ENCODE data around the gene JAM2. TPM values are rescaled to one million over a fixed set of nuclear protein-coding genes. Genes with fewer than 3 reads are reported as not detected.

The JAM2 gene
- total RNA-seq, 4 donors from 2014 or later, result 28.0 to 52.4 (median 46.7) TPM

DNA sequence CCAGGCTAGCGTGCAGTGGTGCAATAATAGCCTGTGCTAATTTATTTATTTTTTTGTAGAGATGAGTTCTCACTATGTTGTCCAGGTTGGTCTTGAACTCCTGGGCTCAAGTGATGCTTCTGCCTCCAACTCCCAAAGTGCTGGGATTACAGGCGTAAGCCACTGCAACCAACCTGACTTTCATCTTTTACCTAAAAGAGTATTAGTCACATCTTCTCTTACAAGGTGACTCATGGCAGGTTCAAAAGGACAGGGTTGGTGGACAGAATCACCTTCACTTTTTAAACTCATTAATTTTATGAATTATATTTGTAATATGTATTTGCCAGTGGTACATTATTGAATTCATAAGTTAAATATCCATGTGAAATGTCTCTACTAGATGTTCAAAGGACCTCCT is 18.1 kb downstream of the JAM2 start:
- no peak for TF ChIP-seq POLR2A (IDR thresholded peaks at IDR 0.05; ENCODE audit: low read depth)
- TF ChIP-seq, protein P1, sequence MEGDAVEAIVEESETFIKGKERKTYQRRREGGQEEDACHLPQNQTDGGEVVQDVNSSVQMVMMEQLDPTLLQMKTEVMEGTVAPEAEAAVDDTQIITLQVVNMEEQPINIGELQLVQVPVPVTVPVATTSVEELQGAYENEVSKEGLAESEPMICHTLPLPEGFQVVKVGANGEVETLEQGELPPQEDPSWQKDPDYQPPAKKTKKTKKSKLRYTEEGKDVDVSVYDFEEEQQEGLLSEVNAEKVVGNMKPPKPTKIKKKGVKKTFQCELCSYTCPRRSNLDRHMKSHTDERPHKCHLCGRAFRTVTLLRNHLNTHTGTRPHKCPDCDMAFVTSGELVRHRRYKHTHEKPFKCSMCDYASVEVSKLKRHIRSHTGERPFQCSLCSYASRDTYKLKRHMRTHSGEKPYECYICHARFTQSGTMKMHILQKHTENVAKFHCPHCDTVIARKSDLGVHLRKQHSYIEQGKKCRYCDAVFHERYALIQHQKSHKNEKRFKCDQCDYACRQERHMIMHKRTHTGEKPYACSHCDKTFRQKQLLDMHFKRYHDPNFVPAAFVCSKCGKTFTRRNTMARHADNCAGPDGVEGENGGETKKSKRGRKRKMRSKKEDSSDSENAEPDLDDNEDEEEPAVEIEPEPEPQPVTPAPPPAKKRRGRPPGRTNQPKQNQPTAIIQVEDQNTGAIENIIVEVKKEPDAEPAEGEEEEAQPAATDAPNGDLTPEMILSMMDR (IDR thresholded peaks at IDR 0.05), result no peak
- TF ChIP-seq EP300 (IDR thresholded peaks at IDR 0.05), result no peak
- TF ChIP-seq POLR2AphosphoS5 (IDR thresholded peaks at IDR 0.05), result no peak
- Histone ChIP-seq H3K36me3 (no peaks in the 10 kb centered on the region), H3K27me3 (no peaks in the 10 kb centered on the region), H3K9me3 (peaks cover 0 to 5% (median 1%) of the 10 kb centered on the region in 4 donors), H3K4me1 (peaks cover 4 to 11% (median 7%) of the 10 kb centered on the region in 4 donors), H3K4me3 (no peak overlapping the region), H3K27ac (replicated peaks in 1 of 4) (no peak overlapping the region)
- 100% methylated on average over 2 of the region's 2 CpGs for WGBS
- intact Hi-C loops (cut with DNase I), result no loop called here
- DNase-seq (ENCODE audit: extremely low spot score), result no peak

DNA sequence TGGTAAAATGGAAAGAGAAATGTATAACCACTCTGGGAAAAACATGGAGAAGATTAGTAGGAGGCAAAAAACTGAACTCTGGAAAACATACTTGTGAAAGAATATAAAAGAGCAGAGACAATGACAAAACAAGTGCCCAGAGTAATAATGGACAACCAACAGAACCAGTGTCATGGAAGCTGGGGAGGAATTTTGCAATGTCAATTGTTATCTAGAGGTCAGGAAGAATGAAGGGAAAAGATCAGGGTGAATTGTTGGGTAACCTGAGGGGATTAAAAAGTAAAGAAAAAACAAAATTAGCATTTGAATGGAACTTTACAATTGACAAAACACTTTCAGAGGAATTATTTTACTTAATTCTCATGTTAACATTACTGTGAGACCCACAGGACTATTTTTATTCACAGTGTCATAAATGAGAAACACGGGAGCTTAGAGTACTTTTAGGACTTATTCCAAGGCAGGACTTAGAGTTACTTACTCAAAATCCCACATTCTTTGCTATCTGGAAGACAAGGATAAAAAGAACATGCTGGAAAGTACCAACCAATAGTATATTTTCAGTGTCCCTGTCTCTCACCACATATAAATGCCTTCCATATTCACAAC is 19.5 kb downstream of the JAM2 start:
- no peak for TF ChIP-seq POLR2A (IDR thresholded peaks at IDR 0.05; ENCODE audit: low read depth)
- Histone ChIP-seq H3K27me3 (no peaks in the 10 kb centered on the region), H3K27ac (replicated peaks in 1 of 4) (peak overlapping the region in 1 of 4 donors; percentile 24), H3K36me3 (no peaks in the 10 kb centered on the region), H3K4me3 (no peak overlapping the region), H3K4me1 (peaks cover 4 to 11% (median 7%) of the 10 kb centered on the region in 4 donors), H3K9me3 (peaks cover 0 to 5% (median 1%) of the 10 kb centered on the region in 4 donors)
- no peak for DNase-seq (ENCODE audit: extremely low spot score)
- intact Hi-C loops (cut with DNase I), result no loop called here
- WGBS, result 19% methylated on average over 1 of the region's 1 CpG

- DNase-seq (ENCODE audit: extremely low spot score), result no peak
- WGBS, result 58% methylated on average over 1 of the region's 1 CpG
- intact Hi-C loops (cut with DNase I), result no loop called here
- Histone ChIP-seq H3K9me3 (no peaks in the 10 kb centered on the region), H3K4me1 (peaks cover 4 to 19% (median 12%) of the 10 kb centered on the region in 4 donors), H3K36me3 (no peaks in the 10 kb centered on the region), H3K27ac (replicated peaks in 1 of 4) (no peak overlapping the region), H3K4me3 (no peak overlapping the region), H3K27me3 (no peaks in the 10 kb centered on the region)
- TF ChIP-seq, protein P1 (IDR thresholded peaks at IDR 0.05), result no peak
- no peak for TF ChIP-seq POLR2AphosphoS5 (IDR thresholded peaks at IDR 0.05)
- TF ChIP-seq POLR2A (IDR thresholded peaks at IDR 0.05; ENCODE audit: low read depth), result no peak
- no peak for TF ChIP-seq EP300 (IDR thresholded peaks at IDR 0.05)
Measured at GRCh38 chr21:25660233-25660632, 21.2 kb downstream of the JAM2 start.

DNA sequence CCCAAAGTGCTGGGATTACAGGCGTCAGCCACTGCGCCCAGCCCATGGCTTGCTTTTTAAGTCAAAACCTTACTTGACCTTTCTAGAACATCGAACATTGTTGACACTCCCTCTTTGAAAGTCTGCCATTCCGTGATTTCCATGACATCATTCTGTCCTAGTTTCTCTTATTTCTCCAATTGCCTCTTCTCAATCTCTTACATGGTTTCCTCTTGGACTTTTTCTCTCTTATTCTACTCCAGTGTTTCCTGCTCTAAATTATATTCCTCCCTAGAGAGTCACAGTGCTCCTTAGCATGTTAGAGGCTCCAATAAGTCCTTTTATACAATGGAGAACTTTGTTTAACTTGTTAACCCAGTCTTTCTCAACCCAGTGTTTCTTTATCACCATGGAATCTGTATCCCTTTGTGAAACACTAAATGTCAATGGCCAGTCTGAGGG is 25.5 kb downstream of the JAM2 start:
- TF ChIP-seq POLR2A (IDR thresholded peaks at IDR 0.05; ENCODE audit: low read depth) (no peak), EP300 (IDR thresholded peaks at IDR 0.05) (no peak), POLR2AphosphoS5 (IDR thresholded peaks at IDR 0.05) (no peak)
- TF ChIP-seq, protein P1 (IDR thresholded peaks at IDR 0.05), result no peak
- DNase-seq (ENCODE audit: extremely low spot score), result no peak
- intact Hi-C loops (cut with DNase I), result no loop called here
- Histone ChIP-seq H3K27ac (replicated peaks in 1 of 4) (peak overlapping the region in 3 of 4 donors; percentile 37 to 50 (median 48)), H3K4me1 (peaks cover 0 to 13% (median 10%) of the 10 kb centered on the region in 4 donors), H3K27me3 (no peaks in the 10 kb centered on the region), H3K4me3 (no peak overlapping the region), H3K36me3 (no peaks in the 10 kb centered on the region), H3K9me3 (no peaks in the 10 kb centered on the region)
- 75% methylated on average over 4 of the region's 4 CpGs for WGBS

DNA sequence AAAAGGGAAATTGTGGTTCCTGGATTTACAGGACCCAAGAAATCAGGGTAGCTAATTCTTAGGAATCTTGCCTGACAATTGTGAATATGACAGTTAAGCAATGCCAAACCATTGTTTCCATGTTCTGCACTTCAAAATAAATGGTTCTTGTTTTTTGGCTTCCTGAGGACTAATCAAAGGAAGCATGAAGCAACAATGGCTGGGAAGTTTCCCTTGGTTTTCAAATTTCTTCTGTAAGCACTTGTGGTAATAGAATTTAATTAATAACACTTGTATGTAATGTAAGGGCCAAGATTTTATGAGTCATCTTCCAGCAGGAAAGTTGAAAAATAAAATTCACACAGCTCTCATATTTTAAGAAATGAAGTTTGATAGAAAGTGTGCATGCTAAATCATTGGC is 31.7 kb downstream of the JAM2 start:
- DNase-seq (ENCODE audit: extremely low spot score), result no peak

More for the DNA sequence above, 31.7 kb downstream of the JAM2 start:
- intact Hi-C loops (cut with DNase I), result no loop called here
- Histone ChIP-seq H3K27ac (replicated peaks in 1 of 4) (peak overlapping the region in 2 of 4 donors; percentile 31 to 59), H3K36me3 (no peaks in the 10 kb centered on the region), H3K27me3 (no peaks in the 10 kb centered on the region), H3K4me3 (no peak overlapping the region), H3K9me3 (no peaks in the 10 kb centered on the region), H3K4me1 (peaks cover 10 to 33% (median 30%) of the 10 kb centered on the region in 4 donors)
- peak in 1 of 2 donors; percentile 38 for TF ChIP-seq POLR2AphosphoS5 (IDR thresholded peaks at IDR 0.05)
- no peak for TF ChIP-seq POLR2A (IDR thresholded peaks at IDR 0.05; ENCODE audit: low read depth)

Measured in esophagus muscularis mucosa (tissue), 4 donors.